DMS79 treated with DMSO at 0.1 percent for 48 hours (cell line): ENCODE measurements around the gene MEX3D.

Source experiments
- DNase-seq: peaks from one replicate; lab custom pipeline; 2025; lab: John Stamatoyannopoulos, UW

Gene MEX3D

DNA sequence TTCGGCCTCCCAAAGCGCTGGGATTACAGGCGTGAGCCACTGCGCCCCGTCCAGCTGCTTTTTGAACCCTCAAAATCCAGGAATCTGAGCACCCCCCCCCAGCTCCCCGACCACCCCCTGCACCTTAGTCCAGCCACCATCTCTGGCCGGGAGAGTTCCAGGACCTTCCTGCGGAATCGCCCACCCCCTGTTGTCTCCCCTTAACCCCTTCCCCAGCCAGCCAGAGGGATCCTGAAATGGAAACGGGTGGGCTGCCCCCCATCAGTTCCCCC lies 25.3 kb upstream of the MEX3D start:
- no peak for DNase-seq

GRCh38 chr19:1592755-1593500 lies 24.8 kb upstream of the MEX3D start, which contains the start of gene MBD3:
MBD3 (minus strand) TSS chr19:1592865; CDS start chr19:1592631, 234 bp downstream.
- DNase-seq: peak; percentile 83

DNA sequence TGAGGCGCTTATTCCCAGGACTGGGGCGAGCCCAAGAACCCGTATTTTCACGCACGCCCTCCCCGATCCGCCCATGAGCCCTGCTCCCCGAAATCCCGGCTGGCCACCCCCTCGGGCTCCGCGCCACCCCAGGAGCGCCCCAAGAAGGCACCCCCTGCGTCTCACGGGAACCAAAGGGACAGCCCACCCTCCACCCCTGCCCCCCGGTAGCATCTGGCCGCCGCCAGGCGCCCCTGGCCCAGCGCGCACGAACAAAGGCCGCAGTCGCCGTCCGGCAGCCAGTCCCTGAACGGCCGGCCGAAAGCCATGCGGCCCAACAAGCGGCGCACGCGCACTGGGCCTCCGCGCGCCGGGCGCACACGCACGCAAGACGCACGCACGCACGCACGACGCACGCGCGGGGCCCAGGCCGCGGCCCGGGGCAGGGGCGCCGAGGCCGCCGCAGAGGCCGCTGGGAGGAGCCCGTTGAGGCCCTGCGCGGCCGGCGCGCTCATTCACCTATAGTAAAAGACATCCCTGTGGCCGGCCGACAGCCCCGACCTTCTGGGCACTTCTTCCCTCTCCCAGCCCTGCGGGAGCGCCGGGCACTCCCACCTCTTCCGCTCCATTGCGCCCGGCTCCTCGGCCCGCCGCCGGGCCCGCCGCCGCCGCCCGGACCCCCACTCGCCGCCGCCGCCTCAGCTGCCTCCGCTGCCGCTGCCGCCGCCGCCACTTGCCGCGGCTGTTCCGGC lies 24.1 kb upstream of the MEX3D start:
- DNase-seq: peak; percentile 56

GRCh38 chr19:1591421-1592023 lies 23.4 kb upstream of the MEX3D start:
- DNase-seq: peak; percentile 23

DNA sequence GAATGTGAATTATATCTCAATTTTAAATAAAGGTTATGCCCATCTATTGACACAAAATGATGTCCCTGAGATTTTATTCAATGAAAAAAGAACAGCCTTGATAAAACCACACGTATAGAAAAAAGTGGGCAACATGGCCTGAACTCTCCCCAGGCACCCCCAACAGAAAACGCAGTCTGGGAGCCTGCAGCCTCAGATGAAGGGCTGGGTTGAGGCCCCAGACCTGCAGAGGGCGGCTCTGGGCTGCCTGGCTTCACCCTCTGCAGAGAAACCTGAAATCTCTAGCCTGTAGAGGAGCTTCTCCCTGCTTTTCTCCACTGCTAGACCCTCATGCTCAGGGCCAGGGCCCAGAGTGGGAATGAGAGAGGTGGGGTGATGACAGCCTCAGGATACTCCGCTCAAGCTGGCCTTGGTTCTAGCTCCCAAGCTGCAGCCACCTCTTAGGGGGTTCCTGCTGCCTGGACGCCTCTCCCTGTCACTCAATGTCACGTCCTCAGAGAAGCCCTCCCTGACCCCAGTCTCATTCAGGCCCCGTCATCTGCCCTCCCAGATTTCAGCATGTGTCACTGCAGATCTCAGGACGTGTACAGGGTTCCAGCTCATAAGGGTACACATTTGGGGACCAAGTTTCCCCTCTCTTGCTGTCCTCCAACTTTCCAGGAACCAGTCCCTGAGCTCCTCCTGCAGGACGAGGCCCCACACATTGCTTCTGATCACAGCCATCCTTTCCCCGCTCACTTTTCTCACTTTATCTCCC lies 22.7 kb upstream of the MEX3D start:
- peak; percentile 10 for DNase-seq

GRCh38 chr19:1587872-1588271 lies 19.7 kb upstream of the MEX3D start:
- no peak for DNase-seq

GRCh38 chr19:1585243-1585580 lies 17.1 kb upstream of the MEX3D start:
- no peak for DNase-seq

DNA sequence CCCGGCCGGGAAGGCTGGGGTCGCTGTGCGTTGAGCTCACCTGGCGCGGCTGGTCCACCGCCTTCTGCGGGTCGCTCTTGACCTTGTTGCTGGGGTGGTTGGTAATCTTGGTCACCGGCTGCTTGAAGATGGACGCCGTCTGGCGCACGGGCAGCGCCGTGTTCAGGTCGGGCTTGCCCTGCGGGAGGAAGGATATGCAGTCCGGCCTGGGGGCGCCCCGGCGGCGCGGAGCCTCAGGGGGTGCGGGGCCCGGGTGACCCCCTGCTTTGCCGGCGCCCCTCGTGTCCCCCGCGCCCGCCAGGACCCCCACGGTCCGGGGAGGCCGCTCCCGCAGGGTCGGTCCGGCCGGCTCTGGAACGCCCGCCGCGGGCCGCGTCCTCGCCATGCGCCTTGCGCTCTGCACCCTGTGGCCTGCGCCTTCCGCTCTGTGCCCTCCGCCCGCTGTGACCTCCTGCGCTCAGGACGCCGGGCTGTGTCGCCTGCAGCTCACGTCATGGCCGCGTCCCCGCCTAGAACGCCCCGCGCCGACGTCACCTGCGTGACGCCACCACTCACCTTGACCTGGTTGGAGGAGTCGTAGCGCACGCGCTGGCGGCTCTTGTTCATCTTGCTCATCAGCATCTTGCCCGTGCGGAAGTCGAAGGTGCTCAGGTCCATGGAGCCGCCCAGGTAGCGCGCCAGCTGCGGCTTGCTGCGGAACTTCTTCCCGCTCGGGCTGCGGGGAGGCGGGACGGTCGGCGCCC lies 16.5 kb upstream of the MEX3D start:
- DNase-seq: no peak

DNA sequence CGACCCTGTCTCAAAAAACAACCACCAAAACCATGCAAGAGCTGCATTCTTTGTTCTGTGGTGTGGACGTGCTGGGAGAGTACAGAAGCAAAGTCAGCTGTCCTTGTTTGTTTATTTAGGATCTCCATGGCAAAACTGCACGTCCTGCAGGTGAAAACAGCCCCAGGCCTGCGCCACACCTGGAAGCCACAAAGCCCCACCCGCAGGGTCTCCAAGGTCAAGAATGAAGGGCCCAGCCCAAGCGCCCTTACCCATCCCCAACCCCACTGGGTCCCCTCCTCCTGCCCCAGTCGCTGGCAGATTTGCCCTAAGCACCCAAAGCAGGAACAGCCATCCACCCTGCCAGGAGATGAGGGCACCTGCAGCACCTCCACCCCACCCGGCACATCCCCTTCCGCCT lies 14.1 kb upstream of the MEX3D start:
- no peak for DNase-seq

DNA sequence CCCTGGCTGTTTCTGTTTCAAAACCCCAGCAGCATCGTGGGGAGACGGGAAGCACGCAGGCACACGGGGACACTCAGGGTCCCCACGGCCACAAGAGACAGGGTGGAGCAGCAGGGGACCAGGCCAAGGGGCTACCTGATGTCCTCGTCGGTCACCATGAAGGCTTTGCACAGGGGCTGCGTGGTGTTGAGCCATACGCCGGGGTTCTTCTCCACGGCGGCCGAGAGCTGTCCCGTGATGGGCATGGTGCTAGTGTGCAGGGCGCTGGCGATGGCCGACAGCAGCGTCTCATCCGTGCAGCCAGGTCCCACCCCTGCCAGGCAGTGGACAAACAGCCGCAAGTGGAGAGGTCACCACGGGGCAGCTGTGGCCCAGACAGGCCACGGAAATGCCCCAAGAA lies 12.8 kb upstream of the MEX3D start:
- DNase-seq: no peak

DNA sequence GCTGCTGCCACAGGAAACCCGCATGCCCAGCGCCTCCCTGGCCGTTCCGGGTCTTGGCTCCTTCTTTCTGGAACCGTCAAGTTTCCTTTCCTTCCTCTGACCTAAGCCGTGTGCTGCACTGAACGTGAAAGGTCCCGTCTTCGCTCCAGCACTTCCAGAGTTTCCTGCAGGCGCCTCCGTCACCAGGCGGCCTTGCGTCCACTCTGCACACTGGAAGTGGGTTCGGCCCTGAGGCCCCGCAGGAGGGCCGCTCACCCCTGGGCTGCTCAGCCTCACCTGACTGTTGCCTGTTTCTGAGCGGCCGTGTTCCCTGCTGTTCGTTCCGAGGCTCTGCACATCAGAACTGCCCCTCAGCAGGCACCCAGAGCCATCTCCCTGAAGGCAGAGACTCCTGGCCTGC lies 12.3 kb upstream of the MEX3D start:
- no peak for DNase-seq

DNA sequence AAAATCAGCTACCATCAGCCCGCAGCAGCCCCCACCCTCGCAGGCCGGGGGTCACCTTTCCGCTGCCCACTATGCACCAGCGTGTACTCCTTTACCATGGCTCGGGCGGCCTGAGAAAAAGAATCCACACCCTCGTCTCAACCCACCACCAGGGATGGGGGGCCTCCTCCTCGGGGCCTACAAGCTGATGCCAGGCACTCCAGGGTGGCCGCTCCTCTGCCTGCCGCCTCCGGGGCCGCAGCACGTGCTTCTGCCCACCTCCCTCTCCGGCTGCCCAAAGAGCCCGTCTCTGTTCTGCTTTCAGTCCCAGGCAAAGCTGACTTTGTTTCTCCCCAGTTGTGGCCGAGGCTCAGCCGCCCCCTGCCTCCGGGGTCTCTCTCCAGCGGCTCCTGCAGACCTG lies 11.1 kb upstream of the MEX3D start:
- DNase-seq: no peak

- peak; percentile 65 for DNase-seq
Measured at GRCh38 chr19:1577929-1578618, 9.9 kb upstream of the MEX3D start.

GRCh38 chr19:1577090-1577928 lies 9.2 kb upstream of the MEX3D start:
- DNase-seq: peak; percentile 90

DNA sequence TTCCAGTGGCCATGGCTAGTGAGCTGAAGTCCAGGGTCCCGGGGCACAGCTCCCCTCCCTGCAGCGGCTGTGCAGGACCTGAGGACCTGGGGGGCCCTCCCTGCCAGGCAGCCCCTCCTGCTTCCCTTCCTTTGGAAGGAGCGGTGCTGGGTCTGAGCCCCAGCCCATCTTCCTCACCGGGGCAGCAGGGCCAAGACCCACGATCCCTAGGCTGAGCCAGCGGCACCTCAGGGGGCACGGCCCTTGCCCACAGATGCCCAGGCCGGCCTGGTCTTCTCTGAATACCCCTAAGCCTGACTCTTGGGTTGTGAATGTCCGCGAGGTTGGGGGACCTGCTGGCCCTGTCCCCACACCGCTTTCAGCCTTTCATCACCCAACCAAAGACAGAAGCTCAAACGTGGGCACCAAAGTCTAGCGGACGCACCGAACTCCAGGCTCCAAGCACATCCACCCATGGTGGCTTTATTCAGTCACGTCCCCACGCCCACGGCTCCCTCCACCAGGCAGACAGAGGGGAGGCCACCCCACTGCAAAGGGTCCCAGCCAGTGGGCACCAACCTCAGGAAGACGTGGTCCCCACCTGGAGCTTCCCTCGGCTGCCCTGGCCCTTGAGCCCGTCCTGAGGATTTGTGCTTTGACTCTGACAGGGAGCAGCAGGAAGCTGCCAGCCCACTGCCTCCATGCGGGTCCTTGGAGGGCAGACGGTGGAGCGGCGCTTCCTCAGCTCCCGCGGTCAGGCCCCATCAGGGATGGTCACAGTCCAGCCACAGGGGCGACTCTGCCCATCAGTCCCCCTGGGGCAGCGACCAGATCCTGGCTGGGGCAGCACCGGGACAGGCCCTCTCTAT lies 8.3 kb upstream of the MEX3D start:
- no peak for DNase-seq

- no peak for DNase-seq
Measured at GRCh38 chr19:1575323-1576241, 7.5 kb upstream of the MEX3D start.

- DNase-seq: no peak
Measured at GRCh38 chr19:1574354-1575136, 6.4 kb upstream of the MEX3D start.

- DNase-seq: no peak
Measured at GRCh38 chr19:1572795-1573194, 4.7 kb upstream of the MEX3D start.
